Upper lobe of right lung (tissue), 1 donor: Measurements from ENCODE around the gene NTHL1. TPM values are rescaled to one million over a fixed set of nuclear protein-coding genes. Genes with fewer than 3 reads are reported as not detected.

Source experiments
- ATAC-seq: fragments of 200-7000 bp; cut with Tn5 transposase; one replicate; pipeline ENCODE4 v1.9.1; 2020; ENCODE audit warnings: mild to moderate bottlenecking, moderate library complexity
- DNase-seq: peaks from one replicate; pipeline ENCODE4 v3.0.0-alpha.2; 2020
- H3K27ac ChIP-seq: fragments of 200-600 bp; one replicate; pipeline ENCODE4 v1.8.0; 2022
- H3K27me3 ChIP-seq: fragments of 200-600 bp; one replicate; pipeline ENCODE4 v1.8.0; 2022; ENCODE audit warnings: mild to moderate bottlenecking
- H3K36me3 ChIP-seq: fragments of 200-600 bp; one replicate; pipeline ENCODE4 v1.8.0; 2022
- H3K4me1 ChIP-seq: fragments of 200-600 bp; one replicate; pipeline ENCODE4 v1.8.0; 2022
- H3K4me3 ChIP-seq: fragments of 200-600 bp; one replicate; pipeline ENCODE4 v1.8.0; 2022; ENCODE audit warnings: mild to moderate bottlenecking
- H3K9me3 ChIP-seq: fragments of 200-600 bp; one replicate; pipeline ENCODE4 v1.8.0; 2022
- CTCF ChIP-seq: fragments of 200-600 bp; IDR thresholded peaks from one replicate; pipeline ENCODE4 v1.8.0; 2022; ENCODE audit warnings: antibody characterized with exemption
- intact Hi-C: fragments of 100-400 bp; cut with DNase I; formaldehyde crosslinking; loops from one replicate; pipeline ENCODE4 v1.11.0; 2022
- total RNA-seq: library from RNA; stranded (reverse); fragmentation: NEBNext Ultra II Directional; extraction: Animal tissue kit (Norgen Biotek cat#: 25700); gene quantifications from one replicate; pipeline ENCODE4 v1.2.1, GENCODE V29; 2021
- donor health status: DM: no; HTN: yes; CAD: no; lungs with severe emphysema.

The NTHL1 gene
- total RNA-seq, 1 donor from 2014 or later = 26.4 TPM

- intact Hi-C loops = no loop called here
- H3K4me3 ChIP-seq = no peak overlapping the region
- H3K4me1 ChIP-seq = peaks cover 8% of the 10 kb centered on the region
- no peak for TF ChIP-seq CTCF
- DNase-seq (no peak), ATAC-seq (no peak)
- H3K27me3 ChIP-seq = no peaks in the 10 kb centered on the region
- H3K27ac ChIP-seq = peak overlapping the region; percentile 47
- peaks cover 69% of the 10 kb centered on the region for H3K36me3 ChIP-seq
- H3K9me3 ChIP-seq = no peaks in the 10 kb centered on the region
These were observed 49.2 kb downstream of the NTHL1 start for GRCh38 chr16:1998360-1998835.

DNA sequence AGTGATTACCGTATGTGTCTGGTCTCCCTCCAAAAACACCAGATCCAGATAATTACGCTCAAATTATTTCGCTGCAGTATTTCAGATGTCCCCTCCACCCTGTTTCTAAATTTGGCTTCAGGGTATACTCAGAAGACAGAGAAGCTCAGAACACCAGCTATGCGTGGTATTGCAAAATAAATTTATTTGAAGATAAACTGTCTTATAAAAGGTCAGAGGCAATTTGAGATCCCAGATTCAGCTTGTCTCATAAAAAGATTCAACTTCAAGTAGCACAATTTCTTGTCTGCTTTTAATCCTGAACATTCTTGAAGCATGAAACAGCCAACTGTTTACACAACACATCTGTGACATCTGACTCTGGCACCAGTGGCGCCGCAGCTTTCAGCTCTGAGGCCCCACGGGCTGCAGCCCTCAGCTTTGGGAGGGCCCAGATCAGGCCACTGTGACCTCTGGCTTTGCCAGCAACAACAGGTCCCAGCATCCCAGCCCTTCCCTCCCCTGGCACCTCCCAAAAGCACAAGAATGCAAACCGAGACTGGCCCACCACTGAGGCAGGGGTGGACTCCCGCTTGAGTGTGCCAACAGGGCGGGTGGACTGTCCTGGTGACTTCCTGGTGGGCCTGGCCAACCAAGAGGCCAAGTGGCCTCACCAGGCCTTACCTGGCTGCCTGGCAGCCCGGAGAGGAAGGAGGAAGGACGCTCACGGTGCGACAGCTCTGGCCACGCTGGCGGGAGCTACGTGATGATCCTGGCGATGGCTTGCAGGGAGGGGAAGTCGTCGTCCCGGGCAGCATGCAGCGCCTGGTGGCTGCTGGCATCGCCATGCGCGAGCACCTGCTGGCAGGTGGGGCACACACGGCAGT lies 49.9 kb downstream of the NTHL1 start:
- H3K36me3 ChIP-seq = peaks cover 62% of the 10 kb centered on the region
- H3K27ac ChIP-seq = peak overlapping the region; percentile 47
- no peak overlapping the region for H3K4me3 ChIP-seq
- no peaks in the 10 kb centered on the region for H3K27me3 ChIP-seq
- TF ChIP-seq CTCF = no peak
- H3K9me3 ChIP-seq = no peaks in the 10 kb centered on the region
- H3K4me1 ChIP-seq = peaks cover 6% of the 10 kb centered on the region
- intact Hi-C loops = no loop called here
- ATAC-seq (no peak), DNase-seq (no peak)

DNA sequence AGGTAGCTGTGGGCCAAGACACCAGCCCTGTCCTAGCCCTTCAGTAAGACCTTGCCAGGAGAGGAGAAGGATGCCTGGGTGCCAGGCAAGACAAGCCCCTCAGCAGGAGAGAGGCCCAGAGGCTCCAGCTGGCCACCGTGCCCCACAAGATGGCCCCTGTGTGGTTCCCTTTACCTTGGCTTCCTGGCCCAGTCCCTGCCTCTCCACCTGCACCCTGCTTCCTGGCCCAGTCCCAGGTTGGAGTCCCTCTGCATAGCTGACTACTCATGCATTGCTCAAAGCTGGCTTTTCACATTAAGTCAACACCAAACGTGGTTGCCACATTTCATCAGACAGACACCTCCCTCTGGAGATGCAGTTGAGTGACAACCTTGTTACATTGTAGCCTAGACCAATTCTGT lies 53.9 kb downstream of the NTHL1 start:
- peaks cover 23% of the 10 kb centered on the region for H3K4me1 ChIP-seq
- TF ChIP-seq CTCF = no peak
- intact Hi-C loops = no loop called here
- no peak overlapping the region for H3K4me3 ChIP-seq
- peak; percentile 70 for DNase-seq
- H3K9me3 ChIP-seq = no peaks in the 10 kb centered on the region
- peaks cover 22% of the 10 kb centered on the region for H3K36me3 ChIP-seq
- H3K27me3 ChIP-seq = peaks cover 24% of the 10 kb centered on the region
- ATAC-seq = no peak
- no peak overlapping the region for H3K27ac ChIP-seq

- Histone ChIP-seq H3K9me3 (no peaks in the 10 kb centered on the region), H3K36me3 (peaks cover 13% of the 10 kb centered on the region), H3K27me3 (peaks cover 27% of the 10 kb centered on the region), H3K4me3 (no peak overlapping the region), H3K27ac (no peak overlapping the region), H3K4me1 (peaks cover 16% of the 10 kb centered on the region)
- ATAC-seq (no peak), DNase-seq (no peak)
- intact Hi-C loops = no loop called here
- TF ChIP-seq CTCF = no peak
These were observed 54.8 kb downstream of the NTHL1 start for GRCh38 chr16:1992704-1993317.

DNA sequence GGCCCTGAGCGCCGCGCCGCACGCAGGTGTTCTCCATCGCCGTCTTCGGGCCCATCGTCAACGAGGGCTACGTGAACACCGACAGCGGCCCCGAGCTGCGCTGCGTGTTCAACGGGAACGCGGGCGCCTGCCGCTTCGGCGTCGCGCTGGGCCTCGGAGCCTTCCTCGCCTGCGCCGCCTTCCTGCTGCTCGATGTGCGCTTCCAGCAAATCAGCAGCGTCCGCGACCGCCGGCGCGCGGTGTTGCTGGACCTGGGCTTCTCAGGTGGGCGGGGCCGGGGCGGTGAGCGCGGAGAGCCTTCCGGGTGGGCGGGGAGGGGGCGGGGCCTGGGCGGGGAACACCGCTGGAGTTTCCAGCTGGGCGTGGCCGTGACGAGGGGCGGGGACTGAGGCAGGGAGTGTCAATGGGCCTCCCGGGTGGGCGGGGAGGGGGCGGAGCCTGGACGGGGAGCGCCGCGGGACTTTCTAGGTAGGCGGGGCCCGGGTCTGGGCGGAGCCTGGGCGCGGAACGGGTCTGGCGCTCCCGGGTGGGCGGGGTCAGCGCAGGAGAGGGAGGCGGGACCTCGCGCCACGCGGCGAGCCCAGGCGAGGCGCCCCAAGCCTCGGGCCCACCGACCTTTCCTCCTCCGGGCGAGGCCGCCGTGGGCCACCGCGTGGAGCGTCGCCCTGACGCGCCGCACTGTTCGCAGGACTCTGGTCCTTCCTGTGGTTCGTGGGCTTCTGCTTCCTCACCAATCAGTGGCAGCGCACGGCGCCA lies 55.5 kb downstream of the NTHL1 start:
- Histone ChIP-seq H3K27me3 (peaks cover 27% of the 10 kb centered on the region), H3K27ac (peak overlapping the region; percentile 53), H3K4me3 (peak overlapping the region; percentile 41), H3K9me3 (no peaks in the 10 kb centered on the region), H3K36me3 (peaks cover 8% of the 10 kb centered on the region), H3K4me1 (peaks cover 16% of the 10 kb centered on the region)
- DNase-seq = peak; percentile 97
- intact Hi-C loops = no loop called here
- peak; percentile 93 for ATAC-seq
- TF ChIP-seq CTCF = no peak
